CD4-positive, alpha-beta T cell treated with Interleukin-10 for 1 hour (primary cell): ENCODE measurements around the gene GGA1.
A peak's percentile ranks its signal among the peaks of the same experiment; 100 is the strongest.
"Not testable (repeated sequence)": the region's sequence is repeated elsewhere in the genome, so short reads cannot be mapped to it uniquely, and the experiment has no call there.

Experiments used
- DNase-seq: peaks from one replicate; pipeline ENCODE4 v3.0.0-alpha.2; 2020

GGA1 gene

DNA sequence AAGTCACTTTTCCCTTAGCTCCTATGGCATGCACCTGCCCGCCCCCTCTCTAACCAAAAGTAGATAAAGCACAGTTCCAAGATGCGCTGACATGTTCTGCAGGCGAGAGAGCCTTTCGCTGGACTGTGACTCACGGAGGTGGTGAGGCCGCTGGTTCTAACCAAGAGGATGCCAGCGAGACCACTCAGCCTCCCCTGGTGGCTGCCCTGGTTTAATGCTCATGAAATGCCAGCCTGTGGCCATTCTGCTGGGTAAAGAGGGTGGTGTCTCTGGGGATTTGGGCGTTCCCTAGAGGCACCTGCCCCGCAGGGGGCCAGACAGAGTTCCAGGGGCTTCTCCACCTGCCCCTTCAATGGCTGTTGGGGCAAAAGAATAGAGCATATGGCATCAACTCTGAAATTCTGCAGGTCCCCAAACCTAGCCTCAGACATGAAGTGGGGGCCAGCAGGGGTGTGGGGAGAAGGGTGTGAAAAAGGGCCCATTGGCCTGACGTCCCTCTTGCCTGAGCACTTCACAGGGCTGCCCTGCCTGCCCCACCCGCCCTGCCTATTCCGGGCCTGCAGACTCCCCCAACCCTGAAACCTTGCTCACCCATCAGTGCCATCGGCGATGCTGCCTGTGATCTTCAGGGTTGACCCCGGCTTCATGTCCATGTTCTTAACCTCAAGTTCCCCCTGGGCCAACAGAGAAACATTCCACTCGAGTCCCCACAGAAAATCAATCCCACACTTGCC lies 37.2 kb upstream of the GGA1 start:
- no peak for DNase-seq

DNA sequence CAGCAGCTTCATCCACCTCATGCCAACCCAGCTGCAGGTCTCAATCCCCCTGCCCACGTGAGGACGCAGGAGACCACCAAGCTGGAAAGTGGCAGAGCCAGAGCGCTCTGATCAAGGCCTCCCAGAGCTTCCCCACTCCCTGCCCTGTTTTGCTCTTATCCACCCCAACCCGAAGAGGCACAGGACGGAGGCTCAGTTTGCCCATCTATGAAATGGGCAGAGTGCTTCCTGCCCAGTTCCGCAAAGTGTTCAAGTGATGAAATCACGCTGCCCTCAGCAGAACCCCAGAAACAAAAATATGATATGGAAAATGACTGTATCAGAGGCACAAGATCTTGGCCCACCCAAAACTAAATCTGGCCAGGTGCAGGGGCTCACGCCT lies 36.7 kb upstream of the GGA1 start:
- no peak for DNase-seq

DNA sequence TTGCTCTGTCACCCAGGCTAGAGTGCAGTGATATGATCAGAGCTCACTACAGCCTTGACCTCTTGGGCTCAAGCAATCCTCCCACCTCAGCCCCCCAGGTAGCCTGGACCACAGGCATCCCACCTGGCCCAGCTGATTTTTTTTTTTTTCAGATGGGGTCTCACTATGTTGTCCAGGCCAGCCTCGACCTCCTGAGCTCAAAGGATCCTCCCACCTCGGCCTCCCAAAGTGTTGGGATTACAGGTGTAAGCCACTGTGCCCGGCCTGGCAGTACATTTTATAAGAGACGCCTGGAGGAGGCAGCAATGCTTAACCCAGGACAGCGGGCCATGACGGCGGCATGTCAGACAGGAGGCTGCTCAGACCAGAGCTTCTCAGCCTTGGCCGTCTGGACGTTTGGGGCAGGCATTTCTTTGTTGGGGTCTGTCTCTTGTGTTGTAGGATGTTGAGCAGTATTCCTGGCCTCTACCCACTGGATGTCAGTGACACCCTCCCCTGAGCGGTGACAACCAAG lies 33.1 kb upstream of the GGA1 start:
- no peak for DNase-seq

DNA sequence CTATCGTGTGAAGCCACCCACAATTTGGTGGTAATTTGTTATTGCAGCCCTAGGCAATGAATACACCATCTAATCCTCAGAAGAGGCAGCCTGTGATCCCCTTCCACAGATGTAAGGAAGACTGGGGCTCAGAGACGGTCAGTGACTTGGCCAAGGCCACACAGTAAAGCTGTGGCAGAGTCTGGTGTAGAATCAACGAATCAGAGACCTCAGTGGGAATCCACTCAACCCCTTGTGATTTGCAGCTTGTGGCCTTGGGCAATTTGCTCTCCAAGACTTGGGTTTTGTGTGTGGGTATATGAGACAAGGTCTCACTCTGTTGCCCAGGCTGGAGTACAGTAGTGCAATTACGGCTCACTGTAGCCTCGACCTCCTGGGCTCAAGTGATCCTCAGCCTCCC lies 30.6 kb upstream of the GGA1 start:
- no peak for DNase-seq

DNA sequence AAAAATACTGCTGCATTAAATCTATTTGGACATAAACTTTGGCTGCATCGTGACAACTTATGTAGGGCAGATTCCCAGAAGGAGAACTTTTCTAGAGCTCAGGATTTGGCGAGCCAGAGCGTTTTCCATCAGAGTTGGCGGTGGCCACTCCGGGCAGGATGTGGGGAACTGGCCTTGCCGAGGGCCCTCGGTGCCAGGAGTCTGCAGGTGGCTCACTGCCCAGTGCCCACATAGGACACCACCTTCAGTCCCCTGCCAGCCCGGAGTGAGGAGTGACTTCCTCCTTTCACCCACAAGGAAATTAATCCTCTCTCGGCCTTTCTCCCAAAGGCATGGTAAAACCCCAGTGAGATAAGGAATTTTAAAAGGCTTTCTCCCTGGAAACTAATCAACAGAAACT lies 27.1 kb upstream of the GGA1 start:
- DNase-seq, result no peak

DNA sequence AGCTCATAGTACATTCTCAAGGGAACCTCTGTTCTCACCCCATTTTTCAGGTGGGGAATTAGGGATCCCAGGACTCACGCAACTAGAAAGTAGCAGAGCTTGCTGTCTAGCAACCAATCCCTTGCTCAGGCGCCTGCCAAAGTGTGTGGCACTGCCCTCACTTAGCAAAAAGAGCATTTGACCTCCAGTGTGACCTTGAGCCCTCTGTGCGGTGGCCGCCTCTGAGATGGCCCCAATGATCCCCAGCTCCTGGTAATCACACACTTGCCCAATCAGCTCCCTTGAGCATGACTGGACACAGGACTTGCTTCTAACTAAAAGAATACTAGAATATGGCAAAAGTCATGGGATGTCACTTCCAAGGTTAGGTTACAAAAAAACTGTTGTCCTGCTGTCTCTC lies 26.1 kb upstream of the GGA1 start:
- DNase-seq, result no peak

DNA sequence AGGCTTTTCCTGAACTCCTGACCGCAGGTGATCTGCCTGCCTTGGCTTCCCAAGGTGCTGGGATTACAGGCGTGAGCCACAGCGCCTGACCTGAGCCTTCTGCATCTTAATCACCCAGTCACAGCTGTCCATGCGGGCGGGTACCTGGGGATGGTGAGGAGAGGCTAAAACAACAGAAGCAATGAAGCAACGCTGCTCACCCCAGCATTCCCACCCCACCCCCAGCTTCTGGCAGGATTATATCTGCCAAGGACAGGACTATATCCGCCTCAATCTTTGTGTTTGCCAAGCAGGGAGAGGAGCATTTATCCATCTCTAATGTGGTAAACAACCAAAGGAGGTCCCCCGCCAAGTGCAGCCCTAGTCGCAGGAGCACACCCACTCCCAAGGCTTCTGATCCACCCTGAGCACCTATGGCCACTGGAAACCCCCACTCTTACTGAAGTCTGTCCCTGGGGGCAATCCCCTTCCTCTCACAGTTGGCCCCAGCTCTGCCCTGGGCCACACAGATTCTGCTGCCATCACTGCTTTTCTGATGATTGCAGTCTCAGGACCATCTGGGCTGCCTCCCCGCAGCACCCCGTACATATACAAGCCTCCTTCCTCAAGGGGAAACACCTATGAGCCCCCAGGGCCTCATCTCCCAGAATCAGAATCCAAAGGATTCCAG lies 20.0 kb upstream of the GGA1 start:
- DNase-seq, result no peak

DNA sequence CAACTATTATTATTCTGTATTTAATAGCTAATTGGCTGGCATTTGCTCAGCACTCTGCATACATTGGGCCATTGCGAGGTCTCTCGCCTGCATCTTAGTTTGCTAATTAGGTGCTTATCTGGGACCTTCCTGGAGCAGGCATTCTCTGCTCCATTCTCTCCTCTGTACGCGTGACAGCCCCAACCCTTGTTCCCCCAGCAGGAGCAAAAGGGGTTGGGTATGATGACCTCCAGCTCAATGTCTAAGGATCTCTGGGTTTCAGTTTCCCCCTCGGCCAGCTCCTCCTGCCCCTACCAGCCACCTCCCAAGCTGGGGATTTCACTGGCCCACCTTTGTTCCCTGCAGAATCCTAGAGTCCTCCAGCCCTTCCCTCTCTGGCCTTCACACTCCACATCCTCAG lies 19.0 kb upstream of the GGA1 start:
- no peak for DNase-seq

DNA sequence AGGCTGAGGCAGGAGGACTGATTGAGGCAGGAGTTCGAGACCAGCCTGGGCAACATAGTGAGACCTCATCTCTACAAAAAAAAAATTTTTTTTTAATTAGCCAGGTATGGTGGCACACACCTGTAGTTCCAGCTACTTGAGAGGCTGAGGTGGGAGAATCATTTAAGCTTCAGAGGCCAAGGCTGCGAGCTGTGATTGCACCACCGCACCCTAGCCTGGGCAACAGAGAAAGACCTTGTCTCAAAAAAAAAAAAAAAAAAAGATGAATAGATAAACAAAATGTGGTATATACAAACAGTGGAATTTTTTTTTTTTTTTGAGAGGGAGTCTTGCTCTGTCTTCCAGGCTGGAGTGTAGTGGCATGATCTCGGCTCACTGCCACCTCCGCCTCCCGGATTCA lies 17.6 kb upstream of the GGA1 start:
- not testable (repeated sequence) for DNase-seq

DNA sequence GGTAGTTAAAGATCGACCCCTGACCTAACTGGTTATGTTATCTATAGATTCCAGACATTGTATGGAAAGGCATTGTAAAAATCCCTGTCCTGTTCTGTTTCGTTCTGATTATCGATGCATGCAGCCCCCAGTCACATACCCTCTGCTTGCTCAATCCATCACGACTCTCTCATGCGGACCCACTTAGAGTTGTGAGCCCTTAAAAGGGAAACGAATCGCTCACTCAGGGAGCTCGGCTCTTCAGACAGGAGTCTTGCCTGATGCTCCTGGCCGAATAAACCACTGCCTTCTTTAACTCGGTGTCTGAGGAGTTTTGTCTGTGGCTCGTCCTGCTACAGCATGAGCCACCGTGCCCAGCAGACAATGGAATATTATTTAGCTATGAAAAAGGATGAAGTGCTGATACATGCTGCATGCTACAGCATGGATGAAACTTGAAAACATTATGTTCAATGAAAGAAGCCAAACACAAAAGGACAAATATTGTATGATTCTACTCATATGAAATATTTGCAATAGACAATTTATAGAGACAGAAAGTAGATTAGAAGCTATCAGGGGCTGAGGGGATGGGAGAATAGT lies 16.7 kb upstream of the GGA1 start:
- DNase-seq, result no peak

DNA sequence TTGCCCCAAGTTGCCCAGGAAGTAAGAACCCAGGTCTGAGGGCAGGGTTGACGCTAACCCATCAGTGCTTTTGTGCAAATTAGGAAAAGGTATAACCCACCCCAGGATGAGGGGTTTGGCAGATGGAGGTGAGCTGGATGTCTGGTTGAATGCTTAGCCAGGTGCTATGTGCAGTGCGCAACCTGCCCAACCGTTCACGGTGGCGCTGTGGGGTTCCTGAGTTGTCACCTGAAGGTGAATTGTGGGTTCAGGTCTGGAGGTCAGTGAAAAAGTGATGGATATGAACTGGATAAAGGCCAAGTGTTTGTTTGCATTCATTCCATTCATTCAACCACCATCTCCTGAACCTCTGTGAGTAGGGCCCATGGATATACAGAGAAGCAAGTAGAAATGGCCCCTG lies 14.4 kb upstream of the GGA1 start:
- DNase-seq, result no peak

DNA sequence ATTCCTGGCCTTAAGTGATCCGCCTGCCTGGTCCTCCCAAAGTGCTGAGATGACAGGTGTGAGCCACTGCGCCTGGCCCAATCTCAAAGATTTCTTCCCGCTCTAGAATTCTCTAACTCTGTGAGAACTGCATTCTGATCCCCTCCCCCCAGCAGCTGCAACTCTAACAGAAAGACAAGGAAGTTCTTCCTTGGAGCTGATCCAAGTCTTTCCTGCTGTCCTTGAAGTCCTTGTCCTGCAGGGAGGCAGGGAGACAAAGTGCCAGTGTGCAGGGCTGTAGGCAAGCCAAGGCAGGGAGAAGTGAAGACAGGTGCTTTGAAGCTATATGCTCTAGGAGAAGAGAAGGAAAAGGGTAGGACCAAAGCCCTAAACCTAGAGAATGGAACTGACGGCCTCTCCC lies 9.5 kb upstream of the GGA1 start:
- DNase-seq, result no peak

DNA sequence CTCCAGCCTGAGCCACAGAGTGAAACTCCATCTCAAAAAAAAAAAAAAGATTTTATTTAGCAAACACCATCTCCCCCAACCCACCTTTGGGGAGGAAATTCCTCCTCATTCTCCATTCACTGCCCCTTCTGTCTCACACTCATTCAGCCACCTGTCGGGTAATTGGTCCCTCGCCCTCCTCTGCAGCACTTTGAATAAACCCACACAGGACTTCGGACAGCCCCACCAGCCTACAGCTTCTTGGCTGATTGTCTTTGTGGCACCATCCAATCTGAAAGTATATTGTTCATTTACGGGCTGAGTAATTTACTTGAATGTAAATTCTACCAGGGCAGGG lies 7.5 kb upstream of the GGA1 start:
- DNase-seq, result no peak

DNA sequence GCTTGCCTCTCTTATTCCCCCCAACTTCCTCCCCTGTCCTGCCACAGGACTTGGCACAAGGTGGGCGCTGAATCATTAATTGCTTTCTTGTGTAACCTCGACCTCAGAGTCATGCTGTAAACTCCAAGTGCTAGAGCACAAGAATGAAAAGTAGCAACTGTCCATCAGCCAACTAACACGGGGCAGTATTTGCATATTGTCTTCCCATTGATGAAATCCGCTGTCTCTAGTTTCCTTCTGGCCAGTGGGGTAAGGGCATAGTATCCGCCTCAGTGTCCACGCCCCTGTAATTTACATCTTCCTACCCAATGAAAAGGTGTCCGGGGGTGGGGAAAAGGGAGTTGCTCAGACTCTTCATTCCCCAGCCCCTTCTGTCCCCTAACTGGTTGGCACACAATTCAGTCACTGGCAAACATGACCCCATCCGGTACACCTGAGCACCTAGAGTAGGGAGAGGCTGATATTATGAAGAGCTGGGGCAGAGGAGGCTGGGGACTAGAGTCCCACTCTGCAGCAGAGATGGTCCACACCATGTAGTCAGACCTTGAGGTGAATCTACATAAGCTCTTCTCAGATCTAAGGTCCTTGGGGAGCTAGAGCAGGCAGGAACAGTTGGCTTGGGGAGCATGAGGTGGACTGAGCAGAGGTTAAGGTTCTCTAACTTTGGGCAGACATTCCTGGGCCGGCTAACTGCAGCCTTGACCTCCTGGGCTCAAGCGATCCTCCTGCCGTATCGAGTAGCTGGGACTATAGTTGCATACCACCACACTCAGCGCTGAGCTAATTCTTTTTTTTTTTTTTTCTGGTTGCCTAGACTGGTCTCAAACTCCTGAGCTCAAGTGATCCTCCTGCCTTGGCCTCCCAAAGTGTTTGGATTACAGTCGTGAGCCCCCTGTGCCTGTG lies 6.8 kb upstream of the GGA1 start:
- DNase-seq, result no peak

DNA sequence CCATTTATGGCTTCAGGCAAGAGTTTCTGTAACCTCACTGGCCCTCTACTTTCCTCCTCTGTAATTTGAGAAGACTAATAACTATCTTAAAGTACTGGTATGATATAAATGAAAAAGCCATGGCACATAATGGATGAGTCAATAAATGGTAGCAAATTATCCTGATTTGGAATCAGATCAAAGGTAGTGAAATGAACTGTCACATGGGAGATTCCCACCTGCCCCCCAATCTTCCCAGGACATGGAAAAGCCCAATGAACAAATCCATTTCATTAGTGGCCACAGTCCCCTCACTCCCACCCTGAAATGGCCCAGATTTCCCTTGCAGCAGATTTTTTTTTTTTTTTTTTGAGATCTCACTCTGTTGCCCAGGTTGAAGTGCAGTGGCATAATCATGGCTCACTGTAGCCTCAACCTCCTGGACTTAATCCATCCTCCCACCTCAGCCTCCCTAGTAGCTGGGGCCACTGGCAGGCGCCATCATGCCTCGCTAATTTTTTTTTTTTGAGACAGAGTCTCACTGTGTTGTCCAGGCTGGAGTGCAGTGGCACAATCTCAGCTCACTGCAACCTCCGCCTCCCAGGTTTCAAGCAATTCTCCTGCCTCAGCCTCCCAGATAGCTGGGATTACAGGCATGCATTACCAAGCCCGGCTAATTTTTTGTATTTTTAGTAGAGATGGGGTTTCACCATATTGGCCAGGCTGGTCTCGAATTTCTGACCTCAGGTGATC lies 5.9 kb upstream of the GGA1 start:
- DNase-seq, result not testable (repeated sequence)

DNA sequence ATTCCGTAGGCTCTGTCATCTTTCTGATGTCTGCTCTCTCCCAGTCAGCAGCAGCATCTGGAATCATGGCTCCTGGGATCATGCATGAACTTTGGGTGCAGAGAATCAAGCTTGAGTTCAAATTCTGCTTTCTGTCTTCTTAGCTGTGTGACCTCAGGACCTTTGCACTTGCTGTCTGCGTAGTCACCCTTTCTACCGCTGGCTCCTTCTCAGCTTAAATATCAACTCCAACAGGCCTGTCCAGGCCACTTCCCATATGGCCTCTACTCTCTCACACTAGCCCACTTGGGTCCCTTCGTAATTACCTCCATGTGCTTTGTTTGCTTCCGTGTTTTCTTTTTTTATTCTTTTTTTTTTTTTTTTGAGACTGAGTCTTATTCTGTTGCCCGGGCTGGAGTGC lies 4.6 kb upstream of the GGA1 start:
- DNase-seq, result no peak

DNA sequence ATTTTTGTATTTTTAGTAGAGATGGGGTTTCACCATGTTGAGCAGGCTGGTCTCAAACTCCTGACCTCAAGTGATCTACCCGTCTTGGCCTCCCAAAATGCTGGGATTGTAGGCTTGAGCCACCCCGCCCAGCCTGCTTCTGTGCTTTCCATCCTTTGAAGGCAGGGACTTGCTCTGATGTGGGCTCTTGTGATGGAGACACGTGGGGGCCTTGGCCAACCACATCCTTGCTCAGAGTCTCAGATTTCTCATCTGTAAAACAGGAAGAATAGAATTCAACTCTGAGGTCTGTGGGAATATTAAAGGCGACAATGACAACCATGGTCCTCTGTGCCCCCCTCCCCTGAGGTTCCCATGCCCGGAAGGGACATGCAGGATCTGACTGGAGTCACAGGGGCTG lies 3.8 kb upstream of the GGA1 start:
- DNase-seq, result peak; percentile 74

DNA sequence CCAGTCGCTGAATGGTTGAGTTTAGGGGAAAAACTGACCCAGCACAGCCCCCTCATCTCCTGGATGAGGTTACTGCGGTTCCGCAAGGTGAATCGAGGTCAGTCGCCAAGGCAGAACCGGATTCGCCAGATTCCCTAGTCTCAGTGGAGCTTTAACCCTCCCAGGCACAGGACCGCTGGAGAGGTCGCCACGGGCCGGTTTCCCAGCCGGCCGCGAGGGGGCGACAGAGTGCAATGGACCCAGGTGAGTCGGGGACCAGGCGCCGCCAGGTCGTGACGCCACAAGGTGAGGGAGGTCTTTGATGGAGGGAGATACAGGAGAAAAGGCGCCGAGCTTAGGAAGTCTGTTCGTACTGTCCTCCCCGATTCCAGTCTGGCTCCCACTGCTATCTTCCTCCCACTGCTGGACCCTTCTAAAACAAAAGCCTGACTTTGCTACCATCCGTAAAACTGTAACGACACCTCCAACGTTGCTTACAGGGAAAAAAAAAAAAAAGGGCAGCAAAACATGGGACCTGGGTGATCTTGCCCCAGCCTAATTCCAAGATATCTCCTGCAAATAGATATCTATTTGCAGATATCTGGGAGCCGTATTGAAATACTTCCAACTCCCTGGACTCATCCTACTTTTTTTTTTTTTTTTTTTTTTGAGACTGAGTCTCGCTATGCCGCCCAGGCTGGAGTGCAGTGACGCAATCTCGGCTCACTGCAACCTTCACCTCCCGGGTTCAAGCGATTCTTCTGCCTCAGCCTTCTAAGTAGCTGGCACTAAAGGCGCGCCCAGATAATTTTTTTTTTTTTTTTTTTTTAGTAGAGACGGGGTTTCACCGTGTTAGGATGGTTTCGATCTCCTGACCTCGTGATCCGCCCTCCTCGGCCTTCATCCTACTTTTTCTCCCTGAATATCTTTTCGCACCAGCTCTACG lies 1.4 kb upstream of the GGA1 start:
- DNase-seq, result peak; percentile 91

DNA sequence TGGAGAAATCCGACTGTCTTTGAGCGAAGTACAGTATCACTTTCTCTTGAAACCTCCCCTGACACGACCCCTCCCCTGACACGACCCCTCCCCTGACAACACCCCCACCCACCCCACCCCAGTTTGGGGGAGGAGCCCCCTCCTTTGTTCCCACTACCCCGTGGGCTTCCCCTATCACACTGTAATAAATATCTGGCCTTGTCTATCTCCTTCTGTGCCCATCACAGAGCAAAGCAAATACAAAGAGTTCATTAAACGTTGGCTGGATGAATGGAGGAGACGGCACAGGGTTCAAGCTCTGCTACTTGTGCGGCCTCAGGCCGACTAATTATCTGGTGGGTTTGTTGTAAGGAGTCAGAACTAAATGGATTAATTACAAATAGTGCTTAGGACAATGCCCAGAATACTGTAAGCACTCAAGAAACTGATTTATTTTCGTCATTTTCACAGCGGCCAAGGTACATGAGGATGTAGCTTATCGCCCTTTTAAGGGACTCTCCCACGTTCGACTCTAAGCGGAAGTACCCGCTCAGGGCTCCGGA lies 628 bp upstream of the GGA1 start:
- DNase-seq, result no peak

DNA sequence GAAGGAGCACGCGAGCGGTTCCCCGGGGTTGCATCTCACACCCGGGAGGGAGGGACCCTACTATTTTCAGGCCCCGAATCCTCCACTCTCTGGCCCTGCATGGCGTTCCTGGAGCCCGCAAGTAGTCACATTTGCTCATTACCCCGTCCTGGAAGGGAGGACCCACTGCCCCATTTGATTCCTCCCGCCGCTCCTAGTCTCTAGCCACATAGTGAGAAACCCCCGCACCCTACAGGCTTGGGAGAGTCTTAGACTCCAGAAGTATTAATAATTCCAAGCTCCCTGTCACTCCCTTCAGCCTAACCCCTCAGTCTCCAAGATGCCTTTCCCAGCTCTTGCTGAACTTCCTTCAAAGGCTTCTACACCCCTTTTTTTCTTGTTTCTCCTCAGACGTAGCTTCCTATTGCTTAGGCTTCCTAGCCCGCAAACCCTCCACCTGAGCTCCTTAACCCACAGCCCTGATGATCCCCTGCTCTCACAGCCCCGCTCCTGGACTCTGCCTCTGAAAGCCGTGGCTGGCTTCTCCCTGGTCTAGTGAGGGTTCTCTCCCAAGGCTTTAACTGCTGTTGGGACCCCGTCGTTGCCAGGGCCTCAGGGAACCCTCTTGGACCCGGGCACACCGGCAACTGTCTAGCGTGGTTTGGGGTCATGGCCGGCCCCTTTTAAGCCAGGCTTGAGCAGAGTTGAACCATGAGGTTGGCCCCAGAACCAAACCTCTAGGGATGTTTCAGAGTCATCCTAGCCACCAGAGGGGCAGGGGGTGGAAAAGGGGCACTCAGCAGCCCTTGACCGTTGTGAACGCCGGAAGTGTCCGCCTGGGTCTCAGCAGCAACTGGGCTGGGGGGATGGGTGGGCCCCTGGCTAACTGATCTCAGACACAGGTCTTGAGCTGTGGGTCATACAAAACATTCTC lies 862 bp downstream of the GGA1 start:
- DNase-seq, result no peak
